ENCODE data around the gene HMOX2.

DNA sequence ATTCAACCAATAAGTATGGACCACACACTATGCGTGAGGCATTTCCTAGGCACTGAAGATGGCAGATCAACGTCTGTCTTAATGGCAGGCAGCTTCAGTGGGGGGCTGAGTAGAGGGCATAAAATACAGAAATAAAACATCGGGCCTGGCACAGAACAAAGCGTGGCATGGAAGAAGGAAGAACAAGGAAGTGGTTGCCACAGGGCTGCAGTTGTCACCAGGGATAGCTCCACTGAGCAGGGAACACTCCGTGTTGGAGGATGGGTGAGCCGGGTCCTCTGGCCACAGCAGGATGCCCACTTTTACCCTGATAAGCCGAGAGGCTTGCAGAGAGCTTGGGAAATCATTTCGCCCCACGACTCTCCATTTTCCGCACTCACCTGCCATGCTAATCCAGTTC is 56.0 kb downstream of the HMOX2 start:
- TF ChIP-seq, protein P1, sequence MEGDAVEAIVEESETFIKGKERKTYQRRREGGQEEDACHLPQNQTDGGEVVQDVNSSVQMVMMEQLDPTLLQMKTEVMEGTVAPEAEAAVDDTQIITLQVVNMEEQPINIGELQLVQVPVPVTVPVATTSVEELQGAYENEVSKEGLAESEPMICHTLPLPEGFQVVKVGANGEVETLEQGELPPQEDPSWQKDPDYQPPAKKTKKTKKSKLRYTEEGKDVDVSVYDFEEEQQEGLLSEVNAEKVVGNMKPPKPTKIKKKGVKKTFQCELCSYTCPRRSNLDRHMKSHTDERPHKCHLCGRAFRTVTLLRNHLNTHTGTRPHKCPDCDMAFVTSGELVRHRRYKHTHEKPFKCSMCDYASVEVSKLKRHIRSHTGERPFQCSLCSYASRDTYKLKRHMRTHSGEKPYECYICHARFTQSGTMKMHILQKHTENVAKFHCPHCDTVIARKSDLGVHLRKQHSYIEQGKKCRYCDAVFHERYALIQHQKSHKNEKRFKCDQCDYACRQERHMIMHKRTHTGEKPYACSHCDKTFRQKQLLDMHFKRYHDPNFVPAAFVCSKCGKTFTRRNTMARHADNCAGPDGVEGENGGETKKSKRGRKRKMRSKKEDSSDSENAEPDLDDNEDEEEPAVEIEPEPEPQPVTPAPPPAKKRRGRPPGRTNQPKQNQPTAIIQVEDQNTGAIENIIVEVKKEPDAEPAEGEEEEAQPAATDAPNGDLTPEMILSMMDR (IDR thresholded peaks at IDR 0.05; ENCODE audit: borderline replicate concordance, extremely low read depth, low read length, poor library complexity, severe bottlenecking): no peak
- no peak for TF ChIP-seq EZH2 (IDR thresholded peaks at IDR 0.05; ENCODE audit: borderline replicate concordance, low read depth, low read length, severe bottlenecking)

Measured in DND-41 (cell line).